ENCODE results near the gene PPP1R8.
"Not testable (repeated sequence)": the region's sequence is repeated elsewhere in the genome, so short reads cannot be mapped to it uniquely, and the experiment has no call there.

PPP1R8 gene

GRCh38 chr1:27868932-27869718, 38.5 kb downstream of the PPP1R8 start:
- no peak for DNase-seq (ENCODE audit: insufficient read length, low spot score)
- no peak for FAIRE-seq

GRCh38 chr1:27869719-27870085, 39.1 kb downstream of the PPP1R8 start:
- no peak for FAIRE-seq
- DNase-seq (ENCODE audit: insufficient read length, low spot score), result no peak

GRCh38 chr1:27871076-27871475, 40.5 kb downstream of the PPP1R8 start:
- DNase-seq (ENCODE audit: insufficient read length, low spot score); FAIRE-seq: not testable (repeated sequence)

GRCh38 chr1:27872059-27872801, 41.6 kb downstream of the PPP1R8 start, which contains the start of gene THEMIS2:
THEMIS2 (plus strand) TSS chr1:27872544; CDS start chr1:27872572, 28 bp downstream.
- peak; percentile 62 for DNase-seq (ENCODE audit: insufficient read length, low spot score)
- no peak for FAIRE-seq

- DNase-seq (ENCODE audit: insufficient read length, low spot score), result no peak
- FAIRE-seq, result no peak
These were observed 42.4 kb downstream of the PPP1R8 start for GRCh38 chr1:27872802-27873551.

GRCh38 chr1:27873671-27874384, 43.2 kb downstream of the PPP1R8 start:
- FAIRE-seq, result no peak
- no peak for DNase-seq (ENCODE audit: insufficient read length, low spot score)

- no peak for FAIRE-seq
- no peak for DNase-seq (ENCODE audit: insufficient read length, low spot score)
These were observed 45.9 kb downstream of the PPP1R8 start for GRCh38 chr1:27876341-27877114.

GRCh38 chr1:27877115-27877416, 46.5 kb downstream of the PPP1R8 start:
- FAIRE-seq (no peak), DNase-seq (ENCODE audit: insufficient read length, low spot score) (no peak)

DNA sequence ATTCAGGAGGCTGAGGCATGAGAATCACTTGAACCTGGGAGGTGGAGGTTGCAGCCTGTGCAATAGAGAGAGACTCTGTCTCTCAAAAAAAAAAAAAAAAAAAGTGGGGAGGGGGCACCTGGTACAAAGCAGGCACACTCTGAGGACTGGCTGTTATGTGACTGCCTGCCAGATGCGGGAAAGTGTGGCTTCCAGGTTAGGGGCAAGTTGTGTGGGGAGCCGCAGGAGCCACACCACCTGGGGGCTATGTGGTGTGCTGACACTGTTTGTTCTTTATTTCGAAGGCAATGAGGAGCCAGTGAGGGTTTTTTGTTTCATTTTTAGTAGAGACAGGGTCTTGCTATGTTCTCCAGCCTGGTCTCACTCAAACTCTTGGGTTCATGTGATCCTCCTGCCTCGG, 47.5 kb downstream of the PPP1R8 start:
- no peak for FAIRE-seq
- no peak for DNase-seq (ENCODE audit: insufficient read length, low spot score)

GRCh38 chr1:27878787-27879335, 48.3 kb downstream of the PPP1R8 start:
- FAIRE-seq (no peak), DNase-seq (ENCODE audit: insufficient read length, low spot score) (no peak)

GRCh38 chr1:27879374-27880082, 48.9 kb downstream of the PPP1R8 start:
- FAIRE-seq (no peak), DNase-seq (ENCODE audit: insufficient read length, low spot score) (no peak)

DNA sequence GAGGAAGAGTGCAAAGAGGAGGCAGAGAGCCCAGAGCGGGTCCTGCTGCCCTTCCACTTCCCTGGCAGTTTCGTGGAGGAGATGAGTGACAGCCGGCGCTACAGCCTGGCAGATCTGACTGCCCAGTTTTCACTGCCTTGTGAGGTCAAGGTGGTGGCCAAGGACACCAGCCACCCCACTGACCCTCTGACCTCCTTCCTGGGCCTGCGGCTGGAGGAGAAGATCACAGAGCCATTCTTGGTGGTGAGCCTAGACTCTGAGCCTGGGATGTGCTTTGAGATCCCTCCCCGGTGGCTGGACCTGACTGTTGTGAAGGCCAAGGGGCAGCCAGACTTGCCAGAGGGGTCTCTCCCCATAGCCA, 51.9 kb downstream of the PPP1R8 start:
- DNase-seq (ENCODE audit: insufficient read length, low spot score), result no peak
- FAIRE-seq, result no peak

- FAIRE-seq (no peak), DNase-seq (ENCODE audit: insufficient read length, low spot score) (no peak)
These were observed 53.0 kb downstream of the PPP1R8 start for GRCh38 chr1:27883536-27883935.

DNA sequence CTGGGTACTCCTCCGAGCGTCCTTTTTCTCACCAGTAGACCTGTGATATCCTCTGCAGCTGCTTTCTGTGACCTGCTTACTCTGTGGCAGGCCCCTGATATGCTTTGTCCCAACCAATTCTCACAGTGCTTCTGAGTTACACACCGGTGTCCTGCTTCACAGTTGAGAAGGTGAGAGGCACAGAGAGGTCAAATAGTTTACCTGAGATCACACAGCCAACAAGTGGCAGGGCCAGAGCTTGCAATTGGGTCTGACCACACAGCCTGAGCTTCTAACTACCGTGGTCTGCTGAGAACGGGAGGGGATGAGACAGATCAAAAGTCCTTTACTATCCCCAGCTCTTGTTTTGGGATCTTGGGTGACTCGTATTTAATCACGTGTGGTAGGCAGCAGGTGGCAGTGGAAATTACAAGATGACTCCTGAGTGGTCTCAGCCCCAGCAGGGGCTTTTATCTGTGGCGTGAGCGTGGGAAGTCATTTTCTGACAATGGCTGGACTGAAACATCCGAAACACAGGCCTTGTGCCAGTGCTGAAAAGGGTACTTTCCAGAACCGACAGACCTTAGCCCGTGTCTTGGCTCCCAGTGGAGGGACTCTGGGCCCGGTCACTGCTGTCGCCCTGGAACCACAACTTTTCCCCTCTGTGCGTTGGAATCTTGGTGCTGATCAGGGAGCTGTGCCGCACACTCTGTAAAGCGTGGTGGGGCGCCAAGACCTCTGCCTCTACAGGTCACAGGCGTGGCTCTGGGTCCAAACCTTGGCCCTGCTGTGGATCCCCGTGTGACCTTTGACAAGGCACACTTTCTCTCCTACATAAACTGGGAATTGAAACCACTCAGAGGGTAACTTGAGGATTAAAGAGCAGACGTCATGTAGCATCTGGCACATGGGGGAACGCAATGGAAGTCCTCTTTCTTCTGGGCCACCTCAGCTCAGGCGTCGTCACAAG, 53.7 kb downstream of the PPP1R8 start:
- no peak for FAIRE-seq
- DNase-seq (ENCODE audit: insufficient read length, low spot score), result no peak

DNA sequence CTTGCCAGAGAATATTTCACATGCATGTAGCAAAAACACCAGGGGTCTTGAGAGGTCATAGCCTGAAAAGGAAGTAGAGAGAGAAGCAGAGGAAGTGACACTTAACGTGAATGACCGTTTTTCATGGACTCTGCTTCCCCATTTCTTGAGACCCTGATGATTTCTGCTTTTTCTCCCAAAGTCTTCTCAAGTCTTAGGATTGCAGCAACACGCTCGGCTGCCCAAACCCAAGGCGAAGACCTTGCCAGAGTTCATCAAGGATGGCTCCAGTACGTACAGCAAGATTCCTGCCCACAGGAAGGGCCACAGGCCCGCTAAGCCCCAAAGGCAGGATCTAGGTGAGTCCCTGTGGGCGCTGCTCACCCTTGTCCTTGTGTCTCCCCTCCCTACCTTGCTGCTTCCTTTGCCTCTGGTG, 54.5 kb downstream of the PPP1R8 start:
- FAIRE-seq (no peak), DNase-seq (ENCODE audit: insufficient read length, low spot score) (no peak)

DNA sequence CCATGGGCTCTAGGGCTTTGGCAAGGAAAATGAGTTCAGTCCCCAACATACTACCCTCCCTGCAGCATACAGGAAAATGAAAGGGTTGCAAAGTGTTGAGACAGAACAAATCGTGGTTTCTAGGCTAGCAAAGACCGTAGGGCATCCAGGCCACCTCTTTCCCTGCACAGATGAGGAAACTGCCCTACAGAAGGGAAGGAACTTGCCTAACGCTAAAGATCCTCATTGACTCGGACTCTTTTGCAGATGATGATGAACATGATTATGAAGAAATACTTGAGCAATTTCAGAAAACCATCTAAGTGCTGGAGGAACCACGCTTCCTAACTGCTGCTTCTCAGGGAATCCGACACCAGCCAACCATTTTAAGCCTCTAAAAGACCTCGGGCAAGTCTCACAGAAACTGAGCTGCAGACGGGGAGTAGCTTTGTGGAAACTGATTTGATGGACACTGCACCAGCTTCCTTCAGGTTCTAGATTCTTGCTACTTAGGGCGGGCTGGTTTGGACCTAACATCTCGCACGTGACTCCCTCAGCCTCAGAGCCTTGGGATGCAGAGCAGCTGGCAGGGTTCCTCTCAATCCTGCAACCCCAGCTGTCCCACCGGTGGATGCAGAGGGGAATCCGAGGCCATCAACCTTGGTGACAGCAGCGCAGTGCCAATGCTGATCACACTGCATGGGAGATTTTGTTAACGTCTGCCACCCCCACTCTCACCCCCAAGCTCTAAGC, 55.2 kb downstream of the PPP1R8 start:
- DNase-seq (ENCODE audit: insufficient read length, low spot score), result no peak
- FAIRE-seq, result no peak

- DNase-seq (ENCODE audit: insufficient read length, low spot score) (no peak), FAIRE-seq (no peak)
These were observed 55.7 kb downstream of the PPP1R8 start for GRCh38 chr1:27886353-27886679.

DNA sequence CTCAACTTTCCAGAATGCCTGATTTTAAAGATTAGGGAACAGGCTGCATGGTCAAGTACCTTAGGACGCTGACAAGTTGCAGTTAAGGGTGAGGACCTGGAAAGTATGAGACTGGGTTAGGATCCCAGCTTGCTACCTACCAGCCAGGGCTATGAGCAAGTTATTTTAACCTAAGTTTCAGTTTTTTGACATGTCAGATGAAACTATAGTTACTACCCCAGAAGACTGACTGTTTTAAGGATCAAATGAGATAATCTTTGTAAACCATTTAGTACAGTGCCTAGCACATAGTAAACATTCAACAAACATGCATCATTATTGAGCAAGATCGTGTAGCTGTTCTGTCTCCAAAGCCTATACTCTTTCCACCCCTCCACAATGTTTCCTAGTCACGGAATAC, 56.2 kb downstream of the PPP1R8 start:
- FAIRE-seq (no peak), DNase-seq (ENCODE audit: insufficient read length, low spot score) (no peak)

Data from HTR-8/SVneo (cell line).